Trophoblast cell (in vitro differentiated cells and primary cell): ENCODE results near the gene ACACA.

Source experiments
- DNase-seq, 2 donors: peaks; one replicate each; pipeline ENCODE4 v3.0.0-alpha.2; 2016
- H2AFZ ChIP-seq: 2 replicates; pipeline ENCODE4 v1.6.1; 2013; ENCODE audit warnings: low read length, moderate library complexity, mild to moderate bottlenecking; ENCODE audit not compliant: insufficient read depth, poor library complexity
- H2AK5ac ChIP-seq: 2 replicates; pipeline ENCODE4 v1.6.1; 2013; ENCODE audit warnings: mild to moderate bottlenecking, low read length
- H2BK120ac ChIP-seq: 2 replicates; pipeline ENCODE4 v1.6.1; 2013; ENCODE audit warnings: low read length, mild to moderate bottlenecking, moderate library complexity; ENCODE audit not compliant: insufficient read depth, poor library complexity
- H2BK12ac ChIP-seq: 2 replicates; pipeline ENCODE4 v1.6.1; 2013; ENCODE audit warnings: mild to moderate bottlenecking, low read length, moderate library complexity
- H2BK5ac ChIP-seq: 2 replicates; pipeline ENCODE4 v1.6.1; 2013; ENCODE audit warnings: low read length, low read depth, moderate library complexity, mild to moderate bottlenecking; ENCODE audit not compliant: poor library complexity
- H3K14ac ChIP-seq: 2 replicates; pipeline ENCODE4 v1.6.1; 2013; ENCODE audit warnings: mild to moderate bottlenecking, low read length
- H3K18ac ChIP-seq: 2 replicates; pipeline ENCODE4 v1.6.1; 2013; ENCODE audit warnings: mild to moderate bottlenecking, low read length
- H3K23ac ChIP-seq: 2 replicates; pipeline ENCODE4 v1.6.1; 2013; ENCODE audit warnings: low read length
- H3K27ac ChIP-seq: 2 replicates; pipeline ENCODE4 v1.5.1; 2013; ENCODE audit warnings: low read depth, mild to moderate bottlenecking, inconsistent platforms, low read length, moderate library complexity
- H3K27me3 ChIP-seq: 2 replicates; pipeline ENCODE4 v1.6.1; 2013; ENCODE audit warnings: inconsistent platforms, mild to moderate bottlenecking, low read length, moderate library complexity; ENCODE audit not compliant: insufficient read depth
- H3K36me3 ChIP-seq, 2 experiments: 1 replicate in 1 of 2; 2 replicates in 1 of 2; pipeline ENCODE4 v1.6.1; 2013; ENCODE audit warnings: low read length in 2 of 2, mild to moderate bottlenecking in 2 of 2, moderate library complexity in 1 of 2; ENCODE audit not compliant: insufficient read depth in 2 of 2, control insufficient read depth in 1 of 2
- H3K4ac ChIP-seq: 2 replicates; pipeline ENCODE4 v1.6.1; 2013; ENCODE audit warnings: low read depth, mild to moderate bottlenecking, low read length, moderate library complexity
- H3K4me1 ChIP-seq, 2 experiments: 1 replicate in 1 of 2; 2 replicates in 1 of 2; pipeline ENCODE4 v1.6.1; 2013; ENCODE audit warnings: low read length in 2 of 2, mild to moderate bottlenecking in 2 of 2, moderate library complexity in 1 of 2; ENCODE audit not compliant: insufficient read depth in 2 of 2, control insufficient read depth in 1 of 2
- H3K4me2 ChIP-seq: 2 replicates; pipeline ENCODE4 v1.6.1; 2013; ENCODE audit warnings: inconsistent platforms, mild to moderate bottlenecking, low read length, moderate library complexity
- H3K4me3 ChIP-seq: 2 replicates; pipeline ENCODE4 v1.5.1; 2013; ENCODE audit warnings: mild to moderate bottlenecking, low read depth, low read length, inconsistent platforms
- H3K79me1 ChIP-seq: one replicate; pipeline ENCODE4 v1.6.1; 2013; ENCODE audit warnings: low read length
- H3K79me2 ChIP-seq: 2 replicates; pipeline ENCODE4 v1.6.1; 2013; ENCODE audit warnings: low read length, mild to moderate bottlenecking; ENCODE audit not compliant: control insufficient read depth, insufficient read depth, poor library complexity
- H3K9ac ChIP-seq: 2 replicates; pipeline ENCODE4 v1.6.1; 2013; ENCODE audit warnings: mild to moderate bottlenecking, low read length
- H3K9me3 ChIP-seq: 2 replicates; pipeline ENCODE4 v1.6.1; 2013; ENCODE audit warnings: low read depth, mild to moderate bottlenecking, control low read depth, inconsistent platforms, low read length; ENCODE audit not compliant: insufficient read depth
- H4K12ac ChIP-seq: 2 replicates; pipeline ENCODE4 v1.6.1; 2013; ENCODE audit warnings: low read depth, mild to moderate bottlenecking, low read length, moderate library complexity
- H4K8ac ChIP-seq: 2 replicates; pipeline ENCODE4 v1.6.1; 2013; ENCODE audit warnings: low read depth, mild to moderate bottlenecking, low read length, moderate library complexity
- H4K91ac ChIP-seq: one replicate; pipeline ENCODE4 v1.6.1; 2013; ENCODE audit warnings: low read depth, mild to moderate bottlenecking, low read length, moderate library complexity
- WGBS: extraction: QIAGEN DNeasy Blood & Tissue Kit; methylation state at CpG from one replicate; pipeline ENCODE4 v1.1.7; 2013; ENCODE audit warnings: missing lambda C conversion rate; ENCODE audit not compliant: insufficient read length, insufficient coverage; ENCODE audit errors: extremely low coverage; 5-methylcytosine and 5-hydroxymethylcytosine counted together

The ACACA gene

GRCh38 chr17:37340804-37341203 is 65.8 kb downstream of the ACACA start:
- Histone ChIP-seq H3K79me2 (peaks cover 6% of the 10 kb centered on the region), H3K9ac (no peak overlapping the region), H3K27me3 (no peaks in the 10 kb centered on the region), H2BK5ac (no peak overlapping the region), H3K4ac (no peak overlapping the region), H2BK12ac (no peak overlapping the region), H2AFZ (no peak overlapping the region), H3K14ac (no peak overlapping the region), H4K12ac (no peak overlapping the region), H2AK5ac (no peak overlapping the region), H2BK120ac (no peak overlapping the region), H3K27ac (no peak overlapping the region), H3K9me3 (no peaks in the 10 kb centered on the region), H3K79me1 (no peaks in the 10 kb centered on the region), H4K91ac (no peak overlapping the region), H3K23ac (no peak overlapping the region), H3K36me3 (peaks cover 5 to 12% of the 10 kb centered on the region in 2 experiments), H3K18ac (no peak overlapping the region), H3K4me2 (no peak overlapping the region), H3K4me3 (no peak overlapping the region), H4K8ac (no peak overlapping the region), H3K4me1 (peaks cover 0 to 2% of the 10 kb centered on the region in 2 experiments)
- DNase-seq = no peak
- no CpG with 5 or more reads among the region's 2 CpGs for WGBS

GRCh38 chr17:37339321-37339720 is 67.3 kb downstream of the ACACA start:
- Histone ChIP-seq H3K27me3 (no peaks in the 10 kb centered on the region), H3K9me3 (no peaks in the 10 kb centered on the region), H3K23ac (no peak overlapping the region), H3K9ac (no peak overlapping the region), H2BK120ac (no peak overlapping the region), H2AFZ (no peak overlapping the region), H4K12ac (no peak overlapping the region), H3K14ac (no peak overlapping the region), H3K4ac (no peak overlapping the region), H4K91ac (no peak overlapping the region), H3K36me3 (peaks cover 5 to 9% of the 10 kb centered on the region in 2 experiments), H3K4me1 (peaks cover 0 to 2% of the 10 kb centered on the region in 2 experiments), H3K4me3 (no peak overlapping the region), H3K4me2 (no peak overlapping the region), H3K27ac (no peak overlapping the region), H2BK5ac (no peak overlapping the region), H3K79me1 (no peaks in the 10 kb centered on the region), H2BK12ac (no peak overlapping the region), H4K8ac (no peak overlapping the region), H3K79me2 (peaks cover 6% of the 10 kb centered on the region), H3K18ac (no peak overlapping the region), H2AK5ac (no peak overlapping the region)
- no peak for DNase-seq
- no CpG with 5 or more reads among the region's 3 CpGs for WGBS

- no CpG with 5 or more reads among the region's 3 CpGs for WGBS
- no peaks in the 10 kb centered on the region for H3K9me3 ChIP-seq
Observed at GRCh38 chr17:37338847-37339246, 67.8 kb downstream of the ACACA start.

GRCh38 chr17:37327341-37328090 is 79.1 kb downstream of the ACACA start:
- H3K27ac ChIP-seq = no peak overlapping the region
- H3K79me2 ChIP-seq = no peaks in the 10 kb centered on the region
- H3K79me1 ChIP-seq = no peaks in the 10 kb centered on the region
- H3K36me3 ChIP-seq = peaks cover 17 to 22% of the 10 kb centered on the region in 2 experiments
- no peak overlapping the region for H3K14ac ChIP-seq
- no peak overlapping the region for H2BK12ac ChIP-seq
- H2AK5ac ChIP-seq = no peak overlapping the region
- no peaks in the 10 kb centered on the region for H3K9me3 ChIP-seq
- no peak overlapping the region for H4K8ac ChIP-seq
- H3K9ac ChIP-seq = no peak overlapping the region
- H3K4ac ChIP-seq = no peak overlapping the region
- H4K12ac ChIP-seq = no peak overlapping the region
- H4K91ac ChIP-seq = no peak overlapping the region
- H3K4me2 ChIP-seq = no peak overlapping the region
- no peaks in the 10 kb centered on the region for H3K27me3 ChIP-seq
- H3K23ac ChIP-seq = no peak overlapping the region
- no peak overlapping the region for H3K18ac ChIP-seq
- DNase-seq = peak; percentile 19 to 58
- no CpG with 5 or more reads among the region's 5 CpGs for WGBS
- H2AFZ ChIP-seq = no peak overlapping the region
- no peak overlapping the region for H2BK5ac ChIP-seq
- no peak overlapping the region for H2BK120ac ChIP-seq
- no peak overlapping the region for H3K4me3 ChIP-seq
- no peaks in the 10 kb centered on the region for H3K4me1 ChIP-seq

More at GRCh38 chr17:37338847-37339246, 67.8 kb downstream of the ACACA start:
- no peak overlapping the region for H3K4me2 ChIP-seq
- H3K27ac ChIP-seq = no peak overlapping the region
- no peak overlapping the region for H3K14ac ChIP-seq
- H3K4me1 ChIP-seq = peaks cover 0 to 2% of the 10 kb centered on the region in 2 experiments
- H4K91ac ChIP-seq = no peak overlapping the region
- no peaks in the 10 kb centered on the region for H3K79me1 ChIP-seq
- H3K4ac ChIP-seq = no peak overlapping the region
- H2BK5ac ChIP-seq = no peak overlapping the region
- no peak overlapping the region for H3K18ac ChIP-seq
- H3K79me2 ChIP-seq = peaks cover 4% of the 10 kb centered on the region
- no peaks in the 10 kb centered on the region for H3K27me3 ChIP-seq
- no peak overlapping the region for H2BK120ac ChIP-seq
- H2AFZ ChIP-seq = no peak overlapping the region
- no peak overlapping the region for H4K12ac ChIP-seq
- no peak for DNase-seq
- H3K9ac ChIP-seq = no peak overlapping the region
- H2BK12ac ChIP-seq = no peak overlapping the region
- H3K23ac ChIP-seq = no peak overlapping the region
- H3K36me3 ChIP-seq = peaks cover 5 to 6% of the 10 kb centered on the region in 2 experiments
- no peak overlapping the region for H4K8ac ChIP-seq
- H3K4me3 ChIP-seq = no peak overlapping the region
- no peak overlapping the region for H2AK5ac ChIP-seq
